SU-DHL-6 (cell line): Measurements from ENCODE around the gene TACR1.

Experiments
- H2AFZ ChIP-seq: fragments of 200-600 bp; sonication (generic); 2 replicates; pipeline ENCODE4 v1.6.1; 2014; ENCODE audit warnings: low read depth, mild to moderate bottlenecking, moderate library complexity, mixed read lengths, antibody characterized with exemption, low read length; ENCODE audit not compliant: severe bottlenecking
- H3F3A ChIP-seq: fragments of 200-600 bp; shearing (Covaris generic); 2 replicates; pipeline ENCODE4 v1.6.0; 2016; ENCODE audit warnings: antibody characterized with exemption, mild to moderate bottlenecking; ENCODE audit not compliant: insufficient read depth
- H3K27ac ChIP-seq: fragments of 200-600 bp; sonication (generic); 2 replicates; pipeline ENCODE4 v1.5.1; 2016; ENCODE audit warnings: low read depth, mild to moderate bottlenecking, low read length, moderate library complexity, mixed read lengths
- H3K27me3 ChIP-seq: fragments of 200-600 bp; sonication (generic), shearing (Covaris generic); 2 replicates; pipeline ENCODE4 v1.6.0; 2014; ENCODE audit warnings: mild to moderate bottlenecking, low read length
- H3K36me3 ChIP-seq: fragments of 200-600 bp; sonication (generic); 2 replicates; pipeline ENCODE4 v1.6.1; 2014; ENCODE audit warnings: mild to moderate bottlenecking, low read length, mixed read lengths
- H3K4me2 ChIP-seq: fragments of 300-600, 200-600 bp; shearing (Covaris generic), sonication (generic); 2 replicates; pipeline ENCODE4 v1.6.0; 2014; ENCODE audit warnings: low read length, low read depth, mild to moderate bottlenecking; ENCODE audit not compliant: poor library complexity, severe bottlenecking
- H3K4me3 ChIP-seq: fragments of 200-600 bp; sonication (generic); 2 replicates; pipeline ENCODE4 v1.5.1; 2014; ENCODE audit warnings: antibody characterized with exemption, low read length, mild to moderate bottlenecking, mixed read lengths; ENCODE audit not compliant: insufficient read depth, poor library complexity, severe bottlenecking
- H3K79me2 ChIP-seq: fragments of 200-600 bp; sonication (generic); 2 replicates; pipeline ENCODE4 v1.6.1; 2014; ENCODE audit warnings: mild to moderate bottlenecking, low read length, moderate library complexity; ENCODE audit not compliant: insufficient read depth
- H3K9ac ChIP-seq: fragments of 200-600 bp; sonication (generic); 2 replicates; pipeline ENCODE4 v1.7.0; 2014; ENCODE audit warnings: mild to moderate bottlenecking, low read length
- H3K9me2 ChIP-seq: fragments of 200-600 bp; sonication (generic); replicated peaks from 2 replicates; pipeline ENCODE4 v1.6.1; 2014; ENCODE audit warnings: low read length; ENCODE audit not compliant: insufficient read depth
- H3K9me3 ChIP-seq: fragments of 200-600 bp; sonication (generic); 2 replicates; pipeline ENCODE4 v1.6.1; 2014; ENCODE audit warnings: low read length, mixed read lengths; ENCODE audit not compliant: insufficient read depth
- H4K20me1 ChIP-seq: fragments of 200-600 bp; sonication (generic); 2 replicates; pipeline ENCODE4 v1.6.1; 2014; ENCODE audit warnings: low read depth, mild to moderate bottlenecking, antibody characterized with exemption, low read length, moderate library complexity, mixed read lengths
- CTCF ChIP-seq: fragments of 200-600 bp; sonication (generic); IDR thresholded peaks from one replicate; pipeline ENCODE4 v1.5.1; 2017; ENCODE audit warnings: antibody characterized with exemption, mild to moderate bottlenecking, low read length, moderate library complexity; ENCODE audit not compliant: insufficient read depth, poor library complexity, severe bottlenecking
- EZH2phosphoT487 ChIP-seq: fragments of 200-600 bp; sonication (generic), shearing (Covaris generic); conservative IDR thresholded peaks from 2 replicates; pipeline ENCODE4 v1.6.1; 2018; ENCODE audit warnings: mild to moderate bottlenecking, antibody characterized with exemption, low read length, moderate library complexity, mixed read lengths

TACR1 gene

GRCh38 chr2:75210409-75210808 lies 11.1 kb upstream of the TACR1 start:
- H3K27me3 ChIP-seq: no peaks in the 10 kb centered on the region
- no peak overlapping the region for H3K9ac ChIP-seq
- no peaks in the 10 kb centered on the region for H3K79me2 ChIP-seq
- no peak overlapping the region for H3K4me2 ChIP-seq
- H3K4me3 ChIP-seq: no peak overlapping the region
- no peaks in the 10 kb centered on the region for H4K20me1 ChIP-seq
- no peaks in the 10 kb centered on the region for H3F3A ChIP-seq
- no peaks in the 10 kb centered on the region for H3K9me2 ChIP-seq
- H3K36me3 ChIP-seq: no peaks in the 10 kb centered on the region
- H3K27ac ChIP-seq: no peak overlapping the region
- no peaks in the 10 kb centered on the region for H3K9me3 ChIP-seq
- TF ChIP-seq CTCF (no peak), EZH2phosphoT487 (no peak)
- H2AFZ ChIP-seq: no peak overlapping the region

DNA sequence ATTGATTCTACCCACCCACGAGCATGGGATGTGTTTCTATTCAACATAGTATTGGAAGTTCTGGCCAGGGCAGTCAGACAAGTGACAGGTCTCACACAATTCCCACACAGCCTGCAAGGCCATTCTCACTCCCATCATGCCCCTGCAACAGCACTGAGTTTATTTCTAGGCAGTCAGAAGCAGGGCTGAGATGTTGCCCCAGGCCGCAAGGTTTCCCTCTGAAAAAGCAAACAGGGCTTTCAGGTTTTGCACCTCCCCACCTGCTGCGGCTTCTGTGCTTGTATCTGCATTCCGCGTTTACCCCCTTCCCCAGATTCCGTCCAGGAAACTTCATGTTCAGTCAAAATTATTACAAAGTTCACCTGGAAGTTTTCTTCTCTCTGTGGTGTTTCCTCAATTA lies 9.4 kb upstream of the TACR1 start:
- no peaks in the 10 kb centered on the region for H3K27me3 ChIP-seq
- H2AFZ ChIP-seq: no peak overlapping the region
- H3K79me2 ChIP-seq: no peaks in the 10 kb centered on the region
- no peak overlapping the region for H3K9ac ChIP-seq
- no peaks in the 10 kb centered on the region for H3K36me3 ChIP-seq
- H3K27ac ChIP-seq: no peak overlapping the region
- H3K9me2 ChIP-seq: no peaks in the 10 kb centered on the region
- no peaks in the 10 kb centered on the region for H3K9me3 ChIP-seq
- H3K4me3 ChIP-seq: no peak overlapping the region
- no peak overlapping the region for H3K4me2 ChIP-seq
- no peaks in the 10 kb centered on the region for H3F3A ChIP-seq
- H4K20me1 ChIP-seq: no peaks in the 10 kb centered on the region
- TF ChIP-seq CTCF: no peak
- no peak for TF ChIP-seq EZH2phosphoT487

DNA sequence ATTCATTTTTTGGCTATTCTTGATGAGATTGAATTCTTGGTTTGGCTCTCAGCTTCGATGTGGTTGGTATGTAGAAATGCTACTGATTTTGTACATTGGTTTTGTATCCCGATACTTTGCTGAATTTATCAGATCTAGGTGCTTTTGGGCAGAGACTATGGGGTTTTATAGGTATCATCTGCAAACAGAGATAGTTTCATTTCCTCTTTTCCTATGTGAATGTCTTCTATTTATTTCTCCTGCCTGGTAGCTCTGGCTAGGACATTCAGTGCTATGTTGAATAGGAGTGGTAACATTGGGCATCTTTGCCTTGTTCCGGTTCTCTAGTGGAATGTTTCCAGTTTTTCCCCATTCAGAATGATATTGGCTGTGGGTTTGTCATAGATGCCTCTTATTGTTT lies 5.5 kb upstream of the TACR1 start:
- no peaks in the 10 kb centered on the region for H3K9me2 ChIP-seq
- H3K27me3 ChIP-seq: no peaks in the 10 kb centered on the region
- no peak overlapping the region for H3K9ac ChIP-seq
- H3F3A ChIP-seq: no peaks in the 10 kb centered on the region
- H3K9me3 ChIP-seq: no peaks in the 10 kb centered on the region
- no peak overlapping the region for H3K27ac ChIP-seq
- no peak overlapping the region for H3K4me3 ChIP-seq
- H2AFZ ChIP-seq: no peak overlapping the region
- no peaks in the 10 kb centered on the region for H3K36me3 ChIP-seq
- TF ChIP-seq EZH2phosphoT487 (no peak), CTCF (no peak)
- no peaks in the 10 kb centered on the region for H3K79me2 ChIP-seq
- no peak overlapping the region for H3K4me2 ChIP-seq
- no peaks in the 10 kb centered on the region for H4K20me1 ChIP-seq

- Histone ChIP-seq H3K79me2 (no peaks in the 10 kb centered on the region), H3K4me3 (no peak overlapping the region), H3K9me2 (no peaks in the 10 kb centered on the region), H3K27ac (no peak overlapping the region), H2AFZ (no peak overlapping the region), H3K9me3 (no peaks in the 10 kb centered on the region), H3K9ac (no peak overlapping the region), H3K4me2 (no peak overlapping the region), H3K36me3 (no peaks in the 10 kb centered on the region), H3K27me3 (no peaks in the 10 kb centered on the region), H3F3A (no peaks in the 10 kb centered on the region), H4K20me1 (no peaks in the 10 kb centered on the region)
- TF ChIP-seq CTCF (no peak), EZH2phosphoT487 (no peak)
Measured at GRCh38 chr2:75202359-75202758, 3.0 kb upstream of the TACR1 start.
